Measurements from ENCODE around the gene DNAH8. TPM values are rescaled to one million over a fixed set of nuclear protein-coding genes. Genes with fewer than 3 reads are reported as not detected.

The DNAH8 gene
- total RNA-seq, 1 experiment from 2014 or later, result not detected

DNA sequence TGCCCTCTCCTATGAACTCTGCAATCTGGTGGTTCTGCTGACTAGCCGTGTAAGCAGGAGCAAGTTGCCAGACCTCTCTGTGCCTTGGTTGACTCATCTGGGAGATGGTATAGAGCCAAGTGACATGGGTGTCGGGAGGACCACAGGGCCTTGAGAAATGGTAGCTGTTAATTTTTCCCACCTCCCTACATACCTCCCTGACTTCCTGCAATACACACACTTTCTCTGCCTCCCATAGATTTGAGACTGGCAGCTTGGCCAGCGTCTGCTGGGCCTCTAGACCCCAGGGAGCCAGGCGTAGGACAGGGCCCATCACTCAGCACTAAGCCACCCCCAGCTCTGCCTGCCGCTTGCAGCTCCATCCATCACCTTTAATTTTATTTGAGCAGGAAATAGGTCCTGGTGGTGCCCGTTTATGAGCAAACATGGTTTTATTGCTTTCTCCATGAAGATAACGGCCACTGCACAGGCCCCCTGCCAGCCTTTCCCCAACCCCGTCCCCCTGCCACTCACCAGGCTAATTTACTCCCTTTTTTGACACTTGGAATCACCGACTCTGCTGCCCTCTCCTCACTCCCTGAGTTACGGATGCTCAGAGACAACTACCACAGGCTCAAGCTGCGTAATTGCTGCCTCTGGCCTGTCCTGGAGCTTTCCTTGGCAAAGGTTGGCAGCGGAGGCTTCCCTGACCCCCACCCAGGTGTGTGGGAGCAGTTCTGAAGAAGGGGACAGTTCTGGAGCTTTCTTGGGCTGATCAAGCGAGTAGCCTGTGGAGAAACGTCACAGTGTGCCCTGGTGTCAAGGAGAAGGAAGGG lies 344.6 kb downstream of the DNAH8 start:
- H3K9me3 ChIP-seq (ENCODE audit: control insufficient read depth, insufficient read depth, low read depth, low read length), result no peaks in the 10 kb centered on the region
- H3K4me3 ChIP-seq (ENCODE audit: low read depth in 2 of 2, low read length in 2 of 2), result no peak overlapping the region
- ChIA-PET CTCF (interaction anchor here (0.7 kb wide), 1 partner anchor 261 kb away, joined by 3 read pairs; no protein-coding TSS in a partner anchor), POLR2A (interaction anchor here (0.6 kb wide), 1 partner anchor 217 kb away, joined by 7 read pairs; no protein-coding TSS in a partner anchor)
- no peak for TF ChIP-seq SIN3A (IDR thresholded peaks at IDR 0.05; ENCODE audit: borderline replicate concordance, insufficient read depth, low read depth, low read length)
- TF ChIP-seq TCF7L2 (IDR thresholded peaks at IDR 0.05; ENCODE audit: low read depth, low read length), result no peak
- TF ChIP-seq, protein P1, sequence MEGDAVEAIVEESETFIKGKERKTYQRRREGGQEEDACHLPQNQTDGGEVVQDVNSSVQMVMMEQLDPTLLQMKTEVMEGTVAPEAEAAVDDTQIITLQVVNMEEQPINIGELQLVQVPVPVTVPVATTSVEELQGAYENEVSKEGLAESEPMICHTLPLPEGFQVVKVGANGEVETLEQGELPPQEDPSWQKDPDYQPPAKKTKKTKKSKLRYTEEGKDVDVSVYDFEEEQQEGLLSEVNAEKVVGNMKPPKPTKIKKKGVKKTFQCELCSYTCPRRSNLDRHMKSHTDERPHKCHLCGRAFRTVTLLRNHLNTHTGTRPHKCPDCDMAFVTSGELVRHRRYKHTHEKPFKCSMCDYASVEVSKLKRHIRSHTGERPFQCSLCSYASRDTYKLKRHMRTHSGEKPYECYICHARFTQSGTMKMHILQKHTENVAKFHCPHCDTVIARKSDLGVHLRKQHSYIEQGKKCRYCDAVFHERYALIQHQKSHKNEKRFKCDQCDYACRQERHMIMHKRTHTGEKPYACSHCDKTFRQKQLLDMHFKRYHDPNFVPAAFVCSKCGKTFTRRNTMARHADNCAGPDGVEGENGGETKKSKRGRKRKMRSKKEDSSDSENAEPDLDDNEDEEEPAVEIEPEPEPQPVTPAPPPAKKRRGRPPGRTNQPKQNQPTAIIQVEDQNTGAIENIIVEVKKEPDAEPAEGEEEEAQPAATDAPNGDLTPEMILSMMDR (IDR thresholded peaks at IDR 0.05), result no peak
- no peak for TF ChIP-seq POLR2AphosphoS5 (IDR thresholded peaks at IDR 0.05; ENCODE audit: low read depth, low read length)
- TF ChIP-seq, protein P2, sequence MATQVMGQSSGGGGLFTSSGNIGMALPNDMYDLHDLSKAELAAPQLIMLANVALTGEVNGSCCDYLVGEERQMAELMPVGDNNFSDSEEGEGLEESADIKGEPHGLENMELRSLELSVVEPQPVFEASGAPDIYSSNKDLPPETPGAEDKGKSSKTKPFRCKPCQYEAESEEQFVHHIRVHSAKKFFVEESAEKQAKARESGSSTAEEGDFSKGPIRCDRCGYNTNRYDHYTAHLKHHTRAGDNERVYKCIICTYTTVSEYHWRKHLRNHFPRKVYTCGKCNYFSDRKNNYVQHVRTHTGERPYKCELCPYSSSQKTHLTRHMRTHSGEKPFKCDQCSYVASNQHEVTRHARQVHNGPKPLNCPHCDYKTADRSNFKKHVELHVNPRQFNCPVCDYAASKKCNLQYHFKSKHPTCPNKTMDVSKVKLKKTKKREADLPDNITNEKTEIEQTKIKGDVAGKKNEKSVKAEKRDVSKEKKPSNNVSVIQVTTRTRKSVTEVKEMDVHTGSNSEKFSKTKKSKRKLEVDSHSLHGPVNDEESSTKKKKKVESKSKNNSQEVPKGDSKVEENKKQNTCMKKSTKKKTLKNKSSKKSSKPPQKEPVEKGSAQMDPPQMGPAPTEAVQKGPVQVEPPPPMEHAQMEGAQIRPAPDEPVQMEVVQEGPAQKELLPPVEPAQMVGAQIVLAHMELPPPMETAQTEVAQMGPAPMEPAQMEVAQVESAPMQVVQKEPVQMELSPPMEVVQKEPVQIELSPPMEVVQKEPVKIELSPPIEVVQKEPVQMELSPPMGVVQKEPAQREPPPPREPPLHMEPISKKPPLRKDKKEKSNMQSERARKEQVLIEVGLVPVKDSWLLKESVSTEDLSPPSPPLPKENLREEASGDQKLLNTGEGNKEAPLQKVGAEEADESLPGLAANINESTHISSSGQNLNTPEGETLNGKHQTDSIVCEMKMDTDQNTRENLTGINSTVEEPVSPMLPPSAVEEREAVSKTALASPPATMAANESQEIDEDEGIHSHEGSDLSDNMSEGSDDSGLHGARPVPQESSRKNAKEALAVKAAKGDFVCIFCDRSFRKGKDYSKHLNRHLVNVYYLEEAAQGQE (IDR thresholded peaks at IDR 0.05; ENCODE audit: insufficient read depth in 1 of 2, low read depth in 2 of 2, low read length in 1 of 2), result no peak
- H3K27ac ChIP-seq (ENCODE audit: low read length), result no peak overlapping the region
- H3K27me3 ChIP-seq (ENCODE audit: control insufficient read depth, insufficient read depth, low read length), result peaks cover 2% of the 10 kb centered on the region; the same call in 1 of the 2 replicates
- in situ Hi-C loops (cut with HindIII; ENCODE audit: low pct_unique_long_range_greater_than_20kb, low sequenced_read_pairs) (no loop called here), intact Hi-C loops (cut with micrococcal nuclease; ENCODE audit: unreplicated experiment) (no loop called here)
- ATAC-seq (no peak), DNase-seq (ENCODE audit: low read depth, low spot score) (no peak)
- no TSS peak for BruUV-seq (replicated peaks)
- peaks cover 7% of the 10 kb centered on the region; the same call in 1 of the 2 replicates for H3K4me1 ChIP-seq (ENCODE audit: control insufficient read depth, insufficient read depth, low read length)
- no peaks in the 10 kb centered on the region for H3K36me3 ChIP-seq (ENCODE audit: control insufficient read depth, insufficient read depth, low read length)

DNA sequence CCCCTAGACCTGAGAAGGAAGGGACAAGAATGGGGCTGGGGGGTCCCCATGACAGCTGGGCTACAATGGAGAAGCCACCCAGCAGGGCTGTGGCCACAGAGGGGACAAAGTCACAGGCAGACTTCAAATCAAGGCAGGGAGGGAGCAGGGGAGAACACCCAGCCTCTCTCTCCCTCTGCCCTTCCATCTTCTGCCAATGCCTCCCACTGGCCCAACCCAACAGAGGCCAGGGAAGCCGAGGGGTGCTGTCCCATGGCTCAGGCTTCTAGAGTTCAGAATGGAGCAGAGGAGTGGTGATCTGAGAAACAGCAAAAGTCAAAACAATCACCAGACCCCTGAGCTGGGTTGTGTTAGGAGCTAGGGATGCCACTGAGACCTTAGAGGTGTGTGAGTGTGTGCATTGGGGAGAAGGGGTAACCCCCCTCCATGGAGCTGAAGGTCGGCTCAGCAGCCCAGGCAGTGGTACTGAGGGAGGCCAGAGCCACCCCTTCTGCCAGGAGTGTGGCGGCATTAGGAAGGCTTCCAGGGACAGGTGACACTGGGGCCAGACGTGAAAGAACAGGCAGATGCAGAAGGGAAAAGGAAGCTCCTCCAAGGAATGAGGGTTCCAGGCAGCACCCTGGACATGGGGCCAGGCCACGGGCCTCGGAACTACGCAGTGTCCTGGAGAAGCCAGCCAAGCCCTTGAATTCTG lies 345.5 kb downstream of the DNAH8 start:
- BruUV-seq (replicated peaks), result no TSS peak
- H3K9me3 ChIP-seq (ENCODE audit: control insufficient read depth, insufficient read depth, low read depth, low read length), result no peaks in the 10 kb centered on the region
- no peak overlapping the region for H3K27ac ChIP-seq (ENCODE audit: low read length)
- in situ Hi-C loops (cut with HindIII; ENCODE audit: low pct_unique_long_range_greater_than_20kb, low sequenced_read_pairs), result no loop called here
- POLR2A ChIA-PET, result no interaction called here
- H3K36me3 ChIP-seq (ENCODE audit: control insufficient read depth, insufficient read depth, low read length), result no peaks in the 10 kb centered on the region
- peaks cover 2% of the 10 kb centered on the region; the same call in 1 of the 2 replicates for H3K27me3 ChIP-seq (ENCODE audit: control insufficient read depth, insufficient read depth, low read length)
- H3K4me3 ChIP-seq (ENCODE audit: low read depth in 2 of 2, low read length in 2 of 2), result no peak overlapping the region
- DNase-seq (ENCODE audit: low read depth, low spot score) (no peak), ATAC-seq (no peak)
- intact Hi-C loops (cut with micrococcal nuclease; ENCODE audit: unreplicated experiment), result no loop called here
- peaks cover 7% of the 10 kb centered on the region; the same call in 1 of the 2 replicates for H3K4me1 ChIP-seq (ENCODE audit: control insufficient read depth, insufficient read depth, low read length)
- CTCF ChIA-PET, result interaction anchor here (0.6 kb wide), 1 partner anchor 304 kb away, joined by 3 read pairs; no protein-coding TSS in a partner anchor
- TF ChIP-seq, protein P1 (IDR thresholded peaks at IDR 0.05), result no peak
- TF ChIP-seq POLR2AphosphoS5 (IDR thresholded peaks at IDR 0.05; ENCODE audit: low read depth, low read length) (no peak), SIN3A (IDR thresholded peaks at IDR 0.05; ENCODE audit: borderline replicate concordance, insufficient read depth, low read depth, low read length) (no peak), TCF7L2 (IDR thresholded peaks at IDR 0.05; ENCODE audit: low read depth, low read length) (no peak)
- TF ChIP-seq, protein P2 (IDR thresholded peaks at IDR 0.05; ENCODE audit: insufficient read depth in 1 of 2, low read depth in 2 of 2, low read length in 1 of 2), result no peak

All from Panc1 (cell line).